ENCODE measurements around the gene GABRD.

GABRD gene

DNA sequence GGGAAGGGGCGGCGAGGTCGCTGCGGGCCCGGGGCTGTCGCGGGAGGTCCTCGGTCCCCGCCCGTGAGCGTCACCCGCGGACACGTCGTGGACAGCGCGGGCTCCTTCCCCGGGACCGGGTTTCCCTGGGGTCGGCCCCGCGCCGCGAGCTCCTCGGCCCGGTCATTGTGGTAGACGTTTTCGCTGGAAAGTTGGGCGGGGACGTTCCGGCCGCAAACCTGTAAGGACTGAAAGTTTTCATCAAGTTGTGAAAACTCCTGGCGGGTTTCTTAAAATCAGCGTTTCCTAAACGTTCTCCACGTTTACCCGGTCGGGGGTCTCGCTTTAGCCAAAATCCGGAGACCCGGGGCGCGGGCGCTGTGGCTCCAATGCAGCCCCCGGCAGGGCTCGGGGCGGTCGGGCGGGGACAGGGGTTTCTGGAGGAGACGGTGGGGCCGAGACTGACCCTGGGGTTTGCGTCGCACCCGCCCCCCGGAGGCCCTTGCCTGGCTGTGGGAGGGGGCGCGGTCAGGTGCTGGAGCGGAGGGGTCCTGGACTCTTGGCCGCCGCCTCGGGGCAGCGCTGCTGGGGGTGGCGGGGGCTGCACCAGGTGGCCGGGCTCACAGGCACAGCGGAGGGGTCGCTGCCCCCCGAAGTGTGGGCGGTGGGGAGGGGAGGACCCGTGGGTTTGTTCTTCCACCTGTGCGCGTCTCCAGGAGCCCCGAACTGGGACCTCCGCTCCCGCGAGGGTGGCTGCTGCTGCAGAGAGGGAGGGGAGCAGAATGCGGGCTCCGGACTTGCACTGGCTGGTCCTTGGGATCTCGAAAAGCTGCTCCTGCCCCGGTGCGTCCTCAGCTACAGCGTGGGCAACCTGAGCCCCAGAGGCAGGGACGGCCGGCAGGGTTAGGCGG lies 31.9 kb downstream of the GABRD start:
- Histone ChIP-seq H3K27me3 (ENCODE audit: control insufficient read depth, low read length) (no peaks in the 10 kb centered on the region; the same call in 1 of the 2 replicates), H3K9me3 (ENCODE audit: control insufficient read depth, insufficient read depth, low read length) (no peaks in the 10 kb centered on the region), H3K79me2 (ENCODE audit: control insufficient read depth, low read length) (no peaks in the 10 kb centered on the region), H3K36me3 (ENCODE audit: control insufficient read depth, low read length) (no peaks in the 10 kb centered on the region), H3K4me2 (ENCODE audit: low read length) (peak overlapping the region; percentile 43), H3K4me3 (ENCODE audit: low read length) (peak overlapping the region; percentile 58), H3K27ac (ENCODE audit: low read depth, low read length) (no peak overlapping the region), H3F3A (ENCODE audit: control insufficient read depth, insufficient read depth) (no peaks in the 10 kb centered on the region), H4K20me1 (ENCODE audit: control insufficient read depth, insufficient read depth, low read depth, low read length) (no peaks in the 10 kb centered on the region), H3K4me1 (ENCODE audit: control insufficient read depth, low read length) (peaks cover 7% of the 10 kb centered on the region; the same call in 1 of the 2 replicates), H3K9me2 (replicated peaks; ENCODE audit: control insufficient read depth, low read length) (no peaks in the 10 kb centered on the region)
- no peak for TF ChIP-seq EZH2phosphoT487 (IDR thresholded peaks at IDR 0.05; ENCODE audit: borderline replicate concordance, low read length)
- TF ChIP-seq, protein P1, sequence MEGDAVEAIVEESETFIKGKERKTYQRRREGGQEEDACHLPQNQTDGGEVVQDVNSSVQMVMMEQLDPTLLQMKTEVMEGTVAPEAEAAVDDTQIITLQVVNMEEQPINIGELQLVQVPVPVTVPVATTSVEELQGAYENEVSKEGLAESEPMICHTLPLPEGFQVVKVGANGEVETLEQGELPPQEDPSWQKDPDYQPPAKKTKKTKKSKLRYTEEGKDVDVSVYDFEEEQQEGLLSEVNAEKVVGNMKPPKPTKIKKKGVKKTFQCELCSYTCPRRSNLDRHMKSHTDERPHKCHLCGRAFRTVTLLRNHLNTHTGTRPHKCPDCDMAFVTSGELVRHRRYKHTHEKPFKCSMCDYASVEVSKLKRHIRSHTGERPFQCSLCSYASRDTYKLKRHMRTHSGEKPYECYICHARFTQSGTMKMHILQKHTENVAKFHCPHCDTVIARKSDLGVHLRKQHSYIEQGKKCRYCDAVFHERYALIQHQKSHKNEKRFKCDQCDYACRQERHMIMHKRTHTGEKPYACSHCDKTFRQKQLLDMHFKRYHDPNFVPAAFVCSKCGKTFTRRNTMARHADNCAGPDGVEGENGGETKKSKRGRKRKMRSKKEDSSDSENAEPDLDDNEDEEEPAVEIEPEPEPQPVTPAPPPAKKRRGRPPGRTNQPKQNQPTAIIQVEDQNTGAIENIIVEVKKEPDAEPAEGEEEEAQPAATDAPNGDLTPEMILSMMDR (IDR thresholded peaks at IDR 0.05; ENCODE audit: low read depth, low read length, poor library complexity, severe bottlenecking), result no peak

DNA sequence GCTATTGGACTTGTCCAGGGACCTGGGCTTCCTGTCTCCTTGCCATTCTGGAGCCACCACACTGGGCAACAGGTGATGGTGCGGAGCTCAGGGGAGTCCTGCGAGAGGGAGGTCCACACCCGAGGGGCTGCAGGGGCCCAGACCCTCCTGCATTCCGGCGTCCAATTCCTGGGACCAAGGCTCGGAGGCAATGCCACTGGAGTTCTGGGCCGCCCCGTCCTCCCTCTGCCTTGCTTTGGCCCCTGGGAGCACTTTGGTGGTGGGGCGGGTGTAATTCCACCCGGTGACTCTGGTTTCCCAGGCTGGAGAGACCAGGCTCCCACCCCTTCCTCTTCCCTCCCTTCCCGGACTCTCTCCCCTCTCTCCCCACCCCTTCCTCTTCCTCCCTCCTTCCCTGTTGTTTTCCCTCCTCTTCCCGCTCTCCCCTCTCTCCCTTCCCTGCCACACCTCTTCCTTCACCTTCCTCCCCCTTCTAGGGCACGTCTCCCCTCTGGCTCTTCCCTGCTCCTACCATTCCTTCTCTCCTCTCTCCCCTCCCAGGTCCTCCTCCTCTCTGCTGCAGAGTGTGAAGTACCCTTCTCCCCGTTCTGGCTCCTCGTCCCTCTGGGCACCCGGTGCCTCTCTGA lies 33.0 kb downstream of the GABRD start:
- H4K20me1 ChIP-seq (ENCODE audit: control insufficient read depth, insufficient read depth, low read depth, low read length), result no peaks in the 10 kb centered on the region
- TF ChIP-seq, protein P1 (IDR thresholded peaks at IDR 0.05; ENCODE audit: low read depth, low read length, poor library complexity, severe bottlenecking), result no peak
- TF ChIP-seq EZH2phosphoT487 (IDR thresholded peaks at IDR 0.05; ENCODE audit: borderline replicate concordance, low read length), result no peak
- peaks cover 7% of the 10 kb centered on the region; the same call in 1 of the 2 replicates for H3K4me1 ChIP-seq (ENCODE audit: control insufficient read depth, low read length)
- H3K27me3 ChIP-seq (ENCODE audit: control insufficient read depth, low read length), result no peaks in the 10 kb centered on the region; the same call in 1 of the 2 replicates
- no peak overlapping the region for H3K4me3 ChIP-seq (ENCODE audit: low read length)
- no peaks in the 10 kb centered on the region for H3K9me3 ChIP-seq (ENCODE audit: control insufficient read depth, insufficient read depth, low read length)
- H3K27ac ChIP-seq (ENCODE audit: low read depth, low read length), result no peak overlapping the region
- no peaks in the 10 kb centered on the region for H3K79me2 ChIP-seq (ENCODE audit: control insufficient read depth, low read length)
- no peaks in the 10 kb centered on the region for H3F3A ChIP-seq (ENCODE audit: control insufficient read depth, insufficient read depth)
- H3K36me3 ChIP-seq (ENCODE audit: control insufficient read depth, low read length), result no peaks in the 10 kb centered on the region
- H3K4me2 ChIP-seq (ENCODE audit: low read length), result no peak overlapping the region
- no peaks in the 10 kb centered on the region for H3K9me2 ChIP-seq (replicated peaks; ENCODE audit: control insufficient read depth, low read length)

DNA sequence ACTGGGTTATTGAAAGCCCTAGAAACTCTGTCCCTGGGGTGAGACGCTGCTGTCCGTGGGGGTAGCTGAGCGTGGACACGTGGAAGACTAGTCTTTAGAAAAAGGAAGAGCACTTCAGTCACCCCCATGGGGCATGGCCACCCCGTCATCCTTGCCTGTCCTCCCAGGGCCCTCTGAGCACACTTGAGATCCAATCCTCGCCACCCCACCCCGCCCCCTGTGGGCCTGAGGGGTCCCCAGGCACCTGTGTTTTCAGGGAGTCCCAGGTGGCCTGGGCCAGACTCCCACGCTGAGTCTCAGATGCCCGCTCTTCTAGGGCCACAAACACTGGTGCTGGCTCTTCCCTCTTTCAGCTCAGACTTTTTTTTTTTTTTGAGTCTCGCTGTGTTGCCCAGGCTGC lies 33.6 kb downstream of the GABRD start:
- no peaks in the 10 kb centered on the region for H3K36me3 ChIP-seq (ENCODE audit: control insufficient read depth, low read length)
- H3K4me3 ChIP-seq (ENCODE audit: low read length), result no peak overlapping the region
- TF ChIP-seq, protein P1 (IDR thresholded peaks at IDR 0.05; ENCODE audit: low read depth, low read length, poor library complexity, severe bottlenecking), result no peak
- no peak for TF ChIP-seq EZH2phosphoT487 (IDR thresholded peaks at IDR 0.05; ENCODE audit: borderline replicate concordance, low read length)
- H3K9me2 ChIP-seq (replicated peaks; ENCODE audit: control insufficient read depth, low read length), result no peaks in the 10 kb centered on the region
- H3K27ac ChIP-seq (ENCODE audit: low read depth, low read length), result no peak overlapping the region
- H3F3A ChIP-seq (ENCODE audit: control insufficient read depth, insufficient read depth), result no peaks in the 10 kb centered on the region
- no peak overlapping the region for H3K4me2 ChIP-seq (ENCODE audit: low read length)
- H3K4me1 ChIP-seq (ENCODE audit: control insufficient read depth, low read length), result peaks cover 7% of the 10 kb centered on the region; the same call in 1 of the 2 replicates
- no peaks in the 10 kb centered on the region; the same call in 1 of the 2 replicates for H3K27me3 ChIP-seq (ENCODE audit: control insufficient read depth, low read length)
- H3K79me2 ChIP-seq (ENCODE audit: control insufficient read depth, low read length), result no peaks in the 10 kb centered on the region
- H4K20me1 ChIP-seq (ENCODE audit: control insufficient read depth, insufficient read depth, low read depth, low read length), result no peaks in the 10 kb centered on the region
- no peaks in the 10 kb centered on the region for H3K9me3 ChIP-seq (ENCODE audit: control insufficient read depth, insufficient read depth, low read length)
